ENCODE results near the gene EMID1.

DNA sequence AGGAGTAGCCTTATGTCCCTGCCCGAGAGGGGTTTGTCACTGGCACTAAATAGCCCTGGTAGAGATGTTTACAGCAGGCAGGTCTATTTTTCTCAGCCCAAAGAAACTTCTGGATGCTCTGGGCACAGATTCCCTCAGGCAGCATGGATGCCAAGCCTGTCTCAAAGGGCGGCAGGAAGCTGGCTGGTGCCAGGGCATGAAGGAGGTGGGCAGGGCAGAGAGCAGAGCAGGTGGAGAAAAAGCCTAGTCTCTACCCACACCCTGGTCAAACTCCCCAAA lies 96.6 kb downstream of the EMID1 start:
- TF ChIP-seq, protein P1, sequence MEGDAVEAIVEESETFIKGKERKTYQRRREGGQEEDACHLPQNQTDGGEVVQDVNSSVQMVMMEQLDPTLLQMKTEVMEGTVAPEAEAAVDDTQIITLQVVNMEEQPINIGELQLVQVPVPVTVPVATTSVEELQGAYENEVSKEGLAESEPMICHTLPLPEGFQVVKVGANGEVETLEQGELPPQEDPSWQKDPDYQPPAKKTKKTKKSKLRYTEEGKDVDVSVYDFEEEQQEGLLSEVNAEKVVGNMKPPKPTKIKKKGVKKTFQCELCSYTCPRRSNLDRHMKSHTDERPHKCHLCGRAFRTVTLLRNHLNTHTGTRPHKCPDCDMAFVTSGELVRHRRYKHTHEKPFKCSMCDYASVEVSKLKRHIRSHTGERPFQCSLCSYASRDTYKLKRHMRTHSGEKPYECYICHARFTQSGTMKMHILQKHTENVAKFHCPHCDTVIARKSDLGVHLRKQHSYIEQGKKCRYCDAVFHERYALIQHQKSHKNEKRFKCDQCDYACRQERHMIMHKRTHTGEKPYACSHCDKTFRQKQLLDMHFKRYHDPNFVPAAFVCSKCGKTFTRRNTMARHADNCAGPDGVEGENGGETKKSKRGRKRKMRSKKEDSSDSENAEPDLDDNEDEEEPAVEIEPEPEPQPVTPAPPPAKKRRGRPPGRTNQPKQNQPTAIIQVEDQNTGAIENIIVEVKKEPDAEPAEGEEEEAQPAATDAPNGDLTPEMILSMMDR (IDR thresholded peaks at IDR 0.05): no peak
- TF ChIP-seq POLR2AphosphoS5 (IDR thresholded peaks at IDR 0.05) (no peak), POLR2A (IDR thresholded peaks at IDR 0.05) (no peak)
